OCI-LY7 (cell line): ENCODE data around the gene FMNL1. TPM values are rescaled to one million over a fixed set of nuclear protein-coding genes. Genes with fewer than 3 reads are reported as not detected.

Experiments used
- BruUV-seq: library from RNA; stranded (reverse); fragments of 400-500 nt; replicated peaks from 2 replicates; lab custom pipeline; 2021; lab: Mats Ljungman, UMichigan
- CTCF ChIA-PET: fragments of 300-600 bp; sonication (Branson Sonifier 250); formaldehyde crosslinking; loops from one replicate; lab custom pipeline; 2022; ENCODE audit warnings: antibody characterized with exemption; ENCODE audit not compliant: unreplicated experiment; lab: Charles Lee
- POLR2A ChIA-PET: fragments of 300-600 bp; sonication (Branson Sonifier 250); formaldehyde crosslinking; loops from one replicate; lab custom pipeline; 2022; ENCODE audit warnings: antibody characterized with exemption; lab: Charles Lee
- DNase-seq: peaks from one replicate; pipeline ENCODE4 v3.0.0-alpha.2; 2015; ENCODE audit warnings: low spot score
- H2AFZ ChIP-seq: fragments of 200-600 bp; sonication (generic), shearing (Covaris generic); 2 replicates; pipeline ENCODE4 v1.6.1; 2014; ENCODE audit warnings: mild to moderate bottlenecking, antibody characterized with exemption, low read length, moderate library complexity
- H3K27ac ChIP-seq: fragments of 200-600 bp; sonication (generic); 2 replicates; pipeline ENCODE4 v1.5.1; 2014; ENCODE audit warnings: mixed run types, low read depth, mild to moderate bottlenecking, moderate library complexity, low read length, inconsistent platforms; ENCODE audit not compliant: poor library complexity, severe bottlenecking
- H3K36me3 ChIP-seq: fragments of 200-600 bp; sonication (generic); 2 replicates; pipeline ENCODE4 v1.6.1; 2014; ENCODE audit warnings: mild to moderate bottlenecking, antibody characterized with exemption, low read length, moderate library complexity, mixed read lengths; ENCODE audit not compliant: insufficient read depth
- H3K4me1 ChIP-seq: fragments of 200-600 bp; sonication (generic); 2 replicates; pipeline ENCODE4 v1.5.1; 2014; ENCODE audit warnings: mild to moderate bottlenecking, low read length; ENCODE audit not compliant: insufficient read depth, poor library complexity, severe bottlenecking
- H3K4me2 ChIP-seq: fragments of 200-600 bp; sonication (generic); 2 replicates; pipeline ENCODE4 v1.6.1; 2014; ENCODE audit warnings: mild to moderate bottlenecking, low read length
- H3K4me3 ChIP-seq: fragments of 200-600 bp; sonication (generic); 2 replicates; pipeline ENCODE4 v1.5.1; 2014; ENCODE audit warnings: mild to moderate bottlenecking, low read depth, low read length; ENCODE audit not compliant: poor library complexity, severe bottlenecking
- H3K79me2 ChIP-seq: fragments of 200-600 bp; sonication (generic); 2 replicates; pipeline ENCODE4 v1.6.1; 2016; ENCODE audit warnings: low read depth, mild to moderate bottlenecking, low read length, moderate library complexity, mixed read lengths; ENCODE audit not compliant: insufficient read depth
- H3K9me2 ChIP-seq: fragments of 200-600 bp; sonication (generic); 2 replicates; pipeline ENCODE4 v1.6.1; 2016; ENCODE audit warnings: mild to moderate bottlenecking, low read length, mixed read lengths; ENCODE audit not compliant: insufficient read depth
- H3K9me3 ChIP-seq: fragments of 200-600 bp; sonication (generic); 2 replicates; pipeline ENCODE4 v1.6.1; 2014; ENCODE audit warnings: mild to moderate bottlenecking, mixed run types, low read length, mixed read lengths
- H4K20me1 ChIP-seq: fragments of 200-600 bp; sonication (generic); 2 replicates; pipeline ENCODE4 v1.6.1; 2014; ENCODE audit warnings: mild to moderate bottlenecking, antibody characterized with exemption, low read length, moderate library complexity, mixed read lengths; ENCODE audit not compliant: insufficient read depth
- EZH2phosphoT487 ChIP-seq: fragments of 200-600 bp; sonication (generic); IDR thresholded peaks from 2 replicates; pipeline ENCODE4 v1.6.1; 2018; ENCODE audit warnings: low read depth, borderline replicate concordance, mild to moderate bottlenecking, mixed run types, antibody characterized with exemption, low read length, moderate library complexity, mixed read lengths
- intact Hi-C: fragments of 100-400 bp; cut with micrococcal nuclease; formaldehyde crosslinking; loops from one replicate; pipeline ENCODE4 v1.10.0; 2022; ENCODE audit not compliant: unreplicated experiment
- total RNA-seq, 2 experiments: library from RNA; depleted of rRNA in 1 of 2; stranded (reverse); fragments of >200 nt in 1 of 2; shearing (Covaris generic) in 1 of 2; gene quantifications; 2 replicates each; pipeline ENCODE4 v1.2.3, GENCODE V29; 2014 to 2022
- TF ChIP-seq, protein P1 (sequence below): fragments of 200-600 bp; sonication (generic); conservative IDR thresholded peaks from 2 replicates; pipeline ENCODE4 v1.5.1; 2014; ENCODE audit warnings: mild to moderate bottlenecking, antibody characterized with exemption, low read length, moderate library complexity, mixed read lengths

The FMNL1 gene
- total RNA-seq, 2 experiments from 2014 or later: 55.1 to 133 TPM

DNA sequence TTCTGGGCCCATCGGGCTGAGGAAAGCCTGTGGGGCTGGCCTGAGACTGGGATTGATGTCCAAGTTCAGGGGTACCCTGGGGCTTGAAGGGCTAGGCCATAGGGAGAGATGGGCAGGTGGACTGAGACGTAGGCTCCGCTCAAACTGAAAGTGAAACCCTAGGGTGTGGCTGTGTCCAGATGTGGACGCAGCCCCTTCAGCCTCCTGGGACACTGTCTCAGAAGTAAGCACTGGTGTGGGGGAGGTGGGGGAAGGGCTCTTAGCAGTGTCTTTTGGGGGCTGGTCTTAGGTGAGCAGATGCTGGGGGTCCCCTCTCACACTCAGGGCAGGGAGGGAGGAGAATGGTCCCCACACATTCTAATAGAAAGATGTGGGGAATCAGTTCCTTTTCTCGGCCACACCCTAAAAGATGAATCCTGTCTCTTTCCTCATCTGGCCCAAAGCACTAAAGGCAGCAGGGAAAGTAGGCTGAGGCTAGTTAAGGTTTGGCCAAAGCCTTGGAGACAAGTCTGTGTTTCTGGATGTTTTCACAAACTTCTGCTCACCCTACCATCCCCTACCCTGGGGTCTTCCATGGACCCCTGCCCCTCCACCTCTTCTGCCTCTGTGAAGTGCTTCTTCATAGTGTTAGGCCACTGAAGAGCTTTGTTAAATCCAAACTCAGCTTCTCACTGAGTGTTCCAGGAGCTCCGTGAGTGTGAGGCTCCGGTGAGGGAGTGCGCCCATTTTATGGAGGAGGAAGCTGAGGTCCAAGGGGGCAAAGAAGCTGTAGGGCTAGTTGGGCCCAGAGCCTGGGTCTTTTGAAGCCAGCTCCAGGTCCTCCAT is 5.6 kb downstream of the FMNL1 start:
- POLR2A ChIA-PET: interaction anchor here (0.7 kb wide), 1 partner anchor 311 kb away, joined by 3 read pairs; no protein-coding TSS in a partner anchor
- peak overlapping the region; percentile 96 for H3K4me3 ChIP-seq
- no peak overlapping the region; the same call in 1 of the 2 replicates for H2AFZ ChIP-seq
- H3K79me2 ChIP-seq: peaks cover 74% of the 10 kb centered on the region
- peak overlapping the region; percentile 98 for H3K4me2 ChIP-seq
- CTCF ChIA-PET: no interaction called here
- TF ChIP-seq, protein P1, sequence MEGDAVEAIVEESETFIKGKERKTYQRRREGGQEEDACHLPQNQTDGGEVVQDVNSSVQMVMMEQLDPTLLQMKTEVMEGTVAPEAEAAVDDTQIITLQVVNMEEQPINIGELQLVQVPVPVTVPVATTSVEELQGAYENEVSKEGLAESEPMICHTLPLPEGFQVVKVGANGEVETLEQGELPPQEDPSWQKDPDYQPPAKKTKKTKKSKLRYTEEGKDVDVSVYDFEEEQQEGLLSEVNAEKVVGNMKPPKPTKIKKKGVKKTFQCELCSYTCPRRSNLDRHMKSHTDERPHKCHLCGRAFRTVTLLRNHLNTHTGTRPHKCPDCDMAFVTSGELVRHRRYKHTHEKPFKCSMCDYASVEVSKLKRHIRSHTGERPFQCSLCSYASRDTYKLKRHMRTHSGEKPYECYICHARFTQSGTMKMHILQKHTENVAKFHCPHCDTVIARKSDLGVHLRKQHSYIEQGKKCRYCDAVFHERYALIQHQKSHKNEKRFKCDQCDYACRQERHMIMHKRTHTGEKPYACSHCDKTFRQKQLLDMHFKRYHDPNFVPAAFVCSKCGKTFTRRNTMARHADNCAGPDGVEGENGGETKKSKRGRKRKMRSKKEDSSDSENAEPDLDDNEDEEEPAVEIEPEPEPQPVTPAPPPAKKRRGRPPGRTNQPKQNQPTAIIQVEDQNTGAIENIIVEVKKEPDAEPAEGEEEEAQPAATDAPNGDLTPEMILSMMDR: no peak
- TF ChIP-seq EZH2phosphoT487: no peak
- H3K36me3 ChIP-seq: peaks cover under 1% of the 10 kb centered on the region; the same call in 1 of the 2 replicates
- intact Hi-C loops: loop anchor here (2.0 to 5.0 kb wide), 2 partner anchors 19 to 90 kb away; partner anchors contain the start of gene MAP3K14
- H3K9me2 ChIP-seq: no peaks in the 10 kb centered on the region
- H3K4me1 ChIP-seq: peaks cover 85% of the 10 kb centered on the region
- peak; percentile 82 for DNase-seq
- H3K9me3 ChIP-seq: no peaks in the 10 kb centered on the region
- H3K27ac ChIP-seq: peak overlapping the region; percentile 97
- H4K20me1 ChIP-seq: no peaks in the 10 kb centered on the region
- no TSS peak for BruUV-seq

DNA sequence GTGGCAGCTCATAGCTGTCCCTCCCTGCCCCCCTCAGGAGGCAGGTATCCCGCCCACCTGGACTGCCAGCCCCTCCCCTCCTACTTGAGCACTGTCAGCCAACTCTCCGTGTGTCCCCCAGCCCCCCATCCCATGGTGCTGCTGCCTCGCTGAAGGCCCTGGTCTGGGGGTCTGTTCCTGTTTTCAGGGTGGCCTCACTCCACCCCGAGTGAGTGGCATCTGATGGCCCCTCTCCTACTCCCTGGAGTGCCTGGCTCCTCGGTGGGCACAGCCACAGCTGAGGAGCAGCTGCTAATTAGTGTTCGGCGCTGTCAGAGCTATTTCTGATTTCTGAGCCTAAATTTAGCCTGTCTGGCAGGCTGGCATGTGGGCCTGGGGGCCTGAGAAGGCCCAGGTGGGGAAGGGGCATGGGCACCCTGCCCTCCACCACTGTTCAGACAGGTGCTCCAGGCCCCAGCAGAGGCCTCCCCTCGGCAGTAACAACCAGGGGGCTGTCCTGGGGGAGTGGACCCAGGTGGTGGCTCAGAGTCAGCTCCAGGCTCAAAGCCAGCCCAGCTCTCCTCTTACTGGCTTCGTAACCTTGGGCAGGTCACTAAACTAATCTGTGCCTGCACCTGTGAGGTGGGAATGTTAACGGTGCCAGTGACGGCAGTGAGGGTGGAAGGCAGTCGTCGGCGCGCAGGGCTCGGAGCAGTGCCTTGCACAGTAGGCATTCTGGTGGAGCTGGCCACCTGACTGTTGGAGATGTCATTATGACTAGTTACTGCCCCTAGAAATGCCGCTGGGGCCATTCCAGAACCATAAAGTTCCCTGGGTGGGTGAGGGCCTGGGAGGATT is 6.5 kb downstream of the FMNL1 start:
- Histone ChIP-seq H3K4me3 (peak overlapping the region; percentile 96), H3K9me2 (no peaks in the 10 kb centered on the region), H3K36me3 (peaks cover 4% of the 10 kb centered on the region), H4K20me1 (no peaks in the 10 kb centered on the region), H2AFZ (no peak overlapping the region), H3K9me3 (no peaks in the 10 kb centered on the region), H3K79me2 (peaks cover 66% of the 10 kb centered on the region), H3K4me1 (peaks cover 83% of the 10 kb centered on the region), H3K4me2 (peak overlapping the region; percentile 98), H3K27ac (peak overlapping the region; percentile 97)
- DNase-seq: peak; percentile 62
- ChIA-PET CTCF (no interaction called here), POLR2A (interaction anchor here (0.7 to 0.8 kb wide), 2 partner anchors 184 to 311 kb away, joined by 3 read pairs; no protein-coding TSS in a partner anchor)
- no peak for TF ChIP-seq EZH2phosphoT487
- TF ChIP-seq, protein P1: no peak
- BruUV-seq: no TSS peak
- intact Hi-C loops: loop anchor here (2.0 to 5.0 kb wide), 2 partner anchors 19 to 89 kb away; partner anchors contain the start of gene MAP3K14
